GM20000 (cell line): ENCODE measurements around the gene FGGY.

Experiments
- DNase-seq: peaks from one replicate; pipeline ENCODE4 v3.0.0; 2012; ENCODE audit warnings: low spot score
- TF ChIP-seq, protein P1 (sequence below): IDR thresholded peaks from 2 replicates; pipeline ENCODE4 v1.5.1; 2012; ENCODE audit warnings: mild to moderate bottlenecking, control low read depth; ENCODE audit errors: extremely low read depth, missing control alignments

Gene FGGY

DNA sequence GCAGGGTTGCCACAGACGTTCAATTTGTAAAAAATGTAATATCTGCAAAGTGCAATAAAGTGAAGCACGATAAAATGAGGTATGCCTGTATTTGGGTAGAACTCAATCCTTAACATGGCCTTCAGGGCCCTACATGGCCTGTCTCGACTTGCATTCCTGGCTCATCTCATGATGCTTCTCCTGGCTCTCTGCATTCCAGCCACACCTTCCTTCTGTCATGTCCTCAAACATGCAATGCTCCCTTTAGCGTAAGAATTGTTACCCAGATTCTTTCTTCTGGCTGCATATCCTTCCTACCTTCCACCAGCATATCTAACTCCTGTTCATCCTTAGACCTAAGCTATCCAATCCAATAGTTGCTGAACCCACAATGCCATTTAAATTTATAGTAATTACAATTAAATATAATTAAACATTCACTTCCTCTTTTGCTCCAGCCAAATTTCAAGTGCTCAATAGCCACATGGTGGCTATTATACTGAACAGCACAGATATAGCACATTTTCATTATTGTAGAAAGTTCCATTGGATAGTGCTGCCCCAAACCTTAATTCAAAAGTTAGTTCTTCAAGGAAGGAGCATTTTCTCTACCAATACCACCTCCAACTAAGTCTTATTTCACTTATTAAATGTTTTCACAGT lies 32.6 kb downstream of the FGGY start:
- no peak for DNase-seq
- TF ChIP-seq, protein P1, sequence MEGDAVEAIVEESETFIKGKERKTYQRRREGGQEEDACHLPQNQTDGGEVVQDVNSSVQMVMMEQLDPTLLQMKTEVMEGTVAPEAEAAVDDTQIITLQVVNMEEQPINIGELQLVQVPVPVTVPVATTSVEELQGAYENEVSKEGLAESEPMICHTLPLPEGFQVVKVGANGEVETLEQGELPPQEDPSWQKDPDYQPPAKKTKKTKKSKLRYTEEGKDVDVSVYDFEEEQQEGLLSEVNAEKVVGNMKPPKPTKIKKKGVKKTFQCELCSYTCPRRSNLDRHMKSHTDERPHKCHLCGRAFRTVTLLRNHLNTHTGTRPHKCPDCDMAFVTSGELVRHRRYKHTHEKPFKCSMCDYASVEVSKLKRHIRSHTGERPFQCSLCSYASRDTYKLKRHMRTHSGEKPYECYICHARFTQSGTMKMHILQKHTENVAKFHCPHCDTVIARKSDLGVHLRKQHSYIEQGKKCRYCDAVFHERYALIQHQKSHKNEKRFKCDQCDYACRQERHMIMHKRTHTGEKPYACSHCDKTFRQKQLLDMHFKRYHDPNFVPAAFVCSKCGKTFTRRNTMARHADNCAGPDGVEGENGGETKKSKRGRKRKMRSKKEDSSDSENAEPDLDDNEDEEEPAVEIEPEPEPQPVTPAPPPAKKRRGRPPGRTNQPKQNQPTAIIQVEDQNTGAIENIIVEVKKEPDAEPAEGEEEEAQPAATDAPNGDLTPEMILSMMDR: no peak

GRCh38 chr1:59331686-59332620 lies 35.1 kb downstream of the FGGY start:
- no peak for DNase-seq
- TF ChIP-seq, protein P1: no peak

DNA sequence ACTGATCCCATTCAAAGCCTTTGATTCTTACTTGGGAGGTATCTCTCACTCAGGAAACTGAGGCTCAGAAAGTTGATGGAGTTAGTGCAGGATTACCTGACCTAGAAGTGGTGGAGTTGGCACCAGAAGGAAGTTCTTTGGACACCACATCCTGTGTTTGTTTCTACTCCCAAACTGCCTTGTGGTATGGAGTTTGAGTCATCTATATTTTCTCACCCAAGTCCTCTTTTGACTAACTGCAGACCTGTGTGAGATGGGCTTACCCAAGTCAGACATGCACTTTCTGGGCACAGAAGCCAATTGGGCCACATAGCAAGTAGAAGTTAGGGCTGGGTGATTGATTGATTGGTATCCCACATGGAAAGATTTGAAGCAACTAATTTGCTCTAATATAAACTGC lies 36.1 kb downstream of the FGGY start:
- no peak for DNase-seq
- TF ChIP-seq, protein P1: no peak

DNA sequence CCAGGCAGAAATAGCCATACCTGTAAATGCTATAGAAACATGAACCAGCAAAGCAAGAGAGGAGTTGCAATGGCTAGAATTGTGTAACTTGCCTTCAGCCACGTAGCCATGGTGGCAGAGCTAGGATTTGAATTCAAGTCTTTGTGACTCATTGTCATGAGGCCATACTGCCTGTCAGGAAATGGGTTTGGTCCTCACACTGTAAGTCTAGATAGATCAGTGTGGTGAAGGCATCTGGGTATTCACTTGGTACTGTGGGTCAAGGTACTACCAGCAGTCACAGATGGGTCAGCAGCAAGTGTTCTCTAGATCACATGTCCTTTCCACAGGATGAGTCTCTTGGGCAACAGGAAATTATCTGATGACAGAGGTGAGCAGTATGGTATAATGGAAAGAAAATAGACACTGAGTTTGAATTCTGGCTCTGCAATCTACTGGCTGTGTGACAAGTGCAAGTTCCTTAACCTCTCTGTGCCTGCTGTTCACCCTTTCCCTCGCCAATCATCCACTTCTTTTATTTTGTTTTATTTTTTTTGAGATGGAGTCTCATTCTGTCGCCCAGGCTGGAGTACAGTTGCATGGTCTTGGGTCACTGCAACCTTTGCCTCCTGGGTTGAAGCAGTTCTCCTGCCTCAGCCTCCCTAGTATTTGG lies 36.9 kb downstream of the FGGY start:
- TF ChIP-seq, protein P1: no peak
- DNase-seq: no peak

- no peak for DNase-seq
- TF ChIP-seq, protein P1: no peak
Observed at GRCh38 chr1:59340411-59341307, 43.8 kb downstream of the FGGY start.

- DNase-seq: no peak
- TF ChIP-seq, protein P1: no peak
Observed at GRCh38 chr1:59342801-59343575, 46.1 kb downstream of the FGGY start.
